H1 (cell line): ENCODE measurements around the gene SLC2A4RG. TPM values are rescaled to one million over a fixed set of nuclear protein-coding genes. Genes with fewer than 3 reads are reported as not detected.

ENCODE experiments used
- CTCF ChIA-PET: fragments of 300-600 bp; sonication (Branson Sonifier 250); formaldehyde crosslinking; loops from one replicate; lab custom pipeline; 2021; ENCODE audit not compliant: partially characterized antibody; lab: Charles Lee
- POLR2A ChIA-PET: fragments of 300-600 bp; sonication (Branson Sonifier 250); formaldehyde crosslinking; loops from one replicate; lab custom pipeline; 2021; ENCODE audit warnings: inconsistent platforms; ENCODE audit not compliant: partially characterized antibody; lab: Charles Lee
- DNase-seq, 2 experiments: peaks; one replicate each; pipeline versions ENCODE4 v3.0.0 to v3.0.0-alpha.2; 2010 to 2022; ENCODE audit warnings: low spot score in 2 of 2, low read depth in 1 of 2, mixed read lengths in 1 of 2
- FAIRE-seq: peaks from 2 replicates; lab custom pipeline; 2011; peaks lifted over from hg19 to GRCh38; lab: Jason Lieb, UNC
- H2AFZ ChIP-seq: 2 replicates; pipeline ENCODE4 v1.8.1; 2012; ENCODE audit warnings: low read length, inconsistent platforms
- H2AK5ac ChIP-seq: 2 replicates; pipeline ENCODE4 v1.6.1; 2013; ENCODE audit warnings: low read depth, low read length
- H2BK120ac ChIP-seq: replicated peaks from 2 replicates; pipeline ENCODE3; 2013; ENCODE audit warnings: low read depth, low read length, inconsistent platforms
- H2BK12ac ChIP-seq: 2 replicates; pipeline ENCODE4 v1.6.1; 2013; ENCODE audit warnings: low read depth, low read length
- H2BK15ac ChIP-seq: 2 replicates; pipeline ENCODE4 v1.6.1; 2013; ENCODE audit warnings: low read length
- H2BK20ac ChIP-seq: 2 replicates; pipeline ENCODE4 v1.6.1; 2013; ENCODE audit warnings: low read length
- H2BK5ac ChIP-seq: 2 replicates; pipeline ENCODE4 v1.6.1; 2013; ENCODE audit warnings: low read depth, low read length
- H3K14ac ChIP-seq: 2 replicates; pipeline ENCODE4 v1.6.1; 2013; ENCODE audit warnings: inconsistent platforms; ENCODE audit not compliant: insufficient read length
- H3K18ac ChIP-seq: 2 replicates; pipeline ENCODE4 v1.6.1; 2013; ENCODE audit warnings: low read length; ENCODE audit errors: extremely low read depth
- H3K23ac ChIP-seq: 2 replicates; pipeline ENCODE4 v1.6.1; 2013; ENCODE audit warnings: inconsistent platforms; ENCODE audit not compliant: insufficient read length
- H3K23me2 ChIP-seq: 2 replicates; pipeline ENCODE4 v1.6.1; 2013; ENCODE audit warnings: low read depth, low read length
- H3K27ac ChIP-seq: 2 replicates; pipeline ENCODE4 v1.6.1; 2011; ENCODE audit warnings: low read depth, low read length, inconsistent platforms
- H3K27me3 ChIP-seq, 4 experiments: replicated peaks in 1 of 4; 1 replicate in 1 of 4; 2 replicates in 3 of 4; pipeline versions ENCODE4 v1.6.1 to v1.8.1; 2011 to 2013; ENCODE audit warnings: low read length in 3 of 4, mild to moderate bottlenecking in 3 of 4, inconsistent platforms in 2 of 4, mixed read lengths in 2 of 4, moderate library complexity in 1 of 4; ENCODE audit not compliant: control insufficient read depth in 3 of 4, insufficient read depth in 3 of 4; ENCODE audit errors: extremely low read depth in 1 of 4
- H3K36me3 ChIP-seq, 4 experiments: 2 replicates each; pipeline versions ENCODE4 v1.6.1 to v1.8.1; 2011 to 2013; ENCODE audit warnings: mild to moderate bottlenecking in 4 of 4, low read length in 3 of 4, moderate library complexity in 2 of 4, control low read depth in 1 of 4, inconsistent platforms in 1 of 4; ENCODE audit not compliant: insufficient read depth in 4 of 4, control insufficient read depth in 2 of 4
- H3K4ac ChIP-seq: replicated peaks from 2 replicates; pipeline ENCODE3; 2013; ENCODE audit warnings: low read length, low read depth, mixed read lengths, inconsistent platforms; ENCODE audit not compliant: insufficient read length
- H3K4me1 ChIP-seq, 4 experiments: replicated peaks in 1 of 4; 1 replicate in 1 of 4; 2 replicates in 3 of 4; pipeline versions ENCODE4 v1.6.1 to v1.8.1; 2011 to 2013; ENCODE audit warnings: low read length in 3 of 4, inconsistent platforms in 2 of 4, mixed read lengths in 1 of 4; ENCODE audit not compliant: insufficient read depth in 4 of 4, control insufficient read depth in 3 of 4
- H3K4me2 ChIP-seq, 2 experiments: 2 replicates each; pipeline versions ENCODE4 v1.6.1 to v1.8.1; 2011 to 2013; ENCODE audit warnings: low read depth in 2 of 2, low read length in 2 of 2, control low read depth in 1 of 2, inconsistent platforms in 1 of 2, mild to moderate bottlenecking in 1 of 2; ENCODE audit not compliant: insufficient read depth in 1 of 2
- H3K4me3 ChIP-seq, 4 experiments: fragments of 200-600, 300-600 bp in 1 of 4; sonication (generic), shearing (Covaris generic), sonication (Bioruptor Twin) in 1 of 4; 2 replicates each; pipeline versions ENCODE4 v1.5.1 to v1.8.1; 2011 to 2016; ENCODE audit warnings: low read length in 4 of 4, low read depth in 3 of 4, control low read depth in 2 of 4, inconsistent platforms in 2 of 4, mild to moderate bottlenecking in 2 of 4, mixed read lengths in 1 of 4, moderate library complexity in 1 of 4; ENCODE audit not compliant: insufficient read depth in 2 of 4; ENCODE audit errors: extremely low read depth in 1 of 4
- H3K56ac ChIP-seq: replicated peaks from 2 replicates; pipeline ENCODE3; 2013; ENCODE audit warnings: low read depth, mild to moderate bottlenecking, mixed read lengths, low read length, inconsistent platforms; ENCODE audit not compliant: insufficient read length
- H3K79me1 ChIP-seq: 2 replicates; pipeline ENCODE4 v1.6.1; 2013; ENCODE audit warnings: low read depth, low read length, control low read depth
- H3K79me2 ChIP-seq, 2 experiments: 2 replicates each; pipeline versions ENCODE4 v1.6.1 to v1.8.1; 2012 to 2013; ENCODE audit warnings: low read length in 2 of 2, mild to moderate bottlenecking in 2 of 2, inconsistent platforms in 1 of 2; ENCODE audit not compliant: insufficient read depth in 2 of 2, control insufficient read depth in 1 of 2
- H3K9ac ChIP-seq, 4 experiments: replicated peaks in 1 of 4; 1 replicate in 1 of 4; 2 replicates in 3 of 4; pipeline versions ENCODE4 v1.6.1 to v1.8.1; 2011 to 2013; ENCODE audit warnings: low read depth in 3 of 4, low read length in 3 of 4, control low read depth in 2 of 4, mild to moderate bottlenecking in 2 of 4, moderate library complexity in 2 of 4, inconsistent platforms in 1 of 4; ENCODE audit errors: extremely low read depth in 1 of 4
- H3K9me3 ChIP-seq, 2 experiments: 2 replicates each; pipeline versions ENCODE4 v1.6.1 to v1.8.1; 2012 to 2013; ENCODE audit warnings: mild to moderate bottlenecking in 2 of 2, moderate library complexity in 2 of 2, control low read depth in 1 of 2, inconsistent platforms in 1 of 2, low read depth in 1 of 2, low read length in 1 of 2, mixed read lengths in 1 of 2; ENCODE audit not compliant: insufficient read depth in 2 of 2
- H4K20me1 ChIP-seq, 2 experiments: replicated peaks in 1 of 2; 2 replicates each; pipeline versions ENCODE3 to v1.8.1; 2011 to 2013; ENCODE audit warnings: inconsistent platforms in 2 of 2, low read length in 2 of 2, mild to moderate bottlenecking in 1 of 2; ENCODE audit not compliant: insufficient read depth in 2 of 2, control insufficient read depth in 1 of 2
- H4K5ac ChIP-seq: 2 replicates; pipeline ENCODE4 v1.6.1; 2013; ENCODE audit warnings: low read length, low read depth, mixed read lengths, inconsistent platforms; ENCODE audit not compliant: insufficient read length
- H4K8ac ChIP-seq: 2 replicates; pipeline ENCODE4 v1.8.0; 2013; ENCODE audit warnings: mild to moderate bottlenecking, moderate library complexity, low read length, inconsistent platforms; ENCODE audit not compliant: insufficient read depth; ENCODE audit errors: extremely low read depth
- H4K91ac ChIP-seq: replicated peaks from 2 replicates; pipeline ENCODE3; 2013; ENCODE audit warnings: low read length, mixed read lengths, inconsistent platforms; ENCODE audit not compliant: insufficient read length
- BACH1 ChIP-seq: IDR thresholded peaks from 2 replicates; pipeline ENCODE4 v1.6.1; 2012; ENCODE audit warnings: low read length, improper control_type of control experiment
- CHD1 ChIP-seq: IDR thresholded peaks from 2 replicates; pipeline ENCODE4 v1.6.1; 2012; ENCODE audit warnings: low read depth, low read length, improper control_type of control experiment
- GTF2F1 ChIP-seq: IDR thresholded peaks from 2 replicates; pipeline ENCODE4 v1.6.1; 2012; ENCODE audit warnings: low read depth, low read length, improper control_type of control experiment, borderline replicate concordance
- JUND ChIP-seq: IDR thresholded peaks from 2 replicates; pipeline ENCODE4 v1.6.1; 2011; ENCODE audit warnings: mild to moderate bottlenecking, improper control_type of control experiment, low read length
- KDM5A ChIP-seq: fragments of 200-600 bp; IDR thresholded peaks from 2 replicates; pipeline ENCODE4 v1.7.1; 2012; ENCODE audit warnings: mild to moderate bottlenecking, low read length, inconsistent platforms, mixed read lengths
- RXRA ChIP-seq: IDR thresholded peaks from 2 replicates; pipeline ENCODE4 v1.6.1; 2011; ENCODE audit warnings: low read depth, mild to moderate bottlenecking, low read length, moderate library complexity; ENCODE audit not compliant: insufficient read depth
- WGBS, 2 experiments: shearing (Covaris generic) in 1 of 2; methylation state at CpG; one replicate each; pipeline versions ENCODE4 v1.1.6 to v1.1.7; 2013 to 2015; ENCODE audit warnings: low lambda C conversion rate in 2 of 2, mixed read lengths in 2 of 2, inconsistent platforms in 1 of 2, low coverage in 1 of 2, missing lambda C conversion rate in 1 of 2; ENCODE audit not compliant: insufficient replicate concordance in 2 of 2, insufficient coverage in 1 of 2, insufficient read length in 1 of 2; ENCODE audit errors: extremely low coverage in 1 of 2, missing lambda C conversion rate in 1 of 2; 5-methylcytosine and 5-hydroxymethylcytosine counted together
- polyA plus RNA-seq, 7 experiments: library from polyadenylated mRNA; depleted of rRNA in 3 of 7; stranded (reverse) in 5 of 7; unstranded in 2 of 7; fragments of >200 nt in 5 of 7; fragments of 200-250 nt in 2 of 7; gene quantifications; 1 replicate in 5 of 7; 2 replicates in 1 of 7; 4 replicates in 1 of 7; pipeline versions ENCODE4 v1.2.1 to v1.2.3, GENCODE V29; 2011 to 2013; ENCODE audit warnings: missing spikeins in 2 of 7, mixed read lengths in 2 of 7
- total RNA-seq: library from RNA; stranded (reverse); fragmentation: NEBNext Ultra II Directional; extraction: Animal tissue kit (Norgen Biotek cat#: 25700); gene quantifications from 2 replicates; pipeline ENCODE4 v1.2.1, GENCODE V29; 2021
- TF ChIP-seq, protein P1 (sequence below): IDR thresholded peaks from 2 replicates; pipeline ENCODE4 v1.6.1; 2012; ENCODE audit warnings: inconsistent platforms

Gene SLC2A4RG
- total and polyA plus RNA-seq, 2 of the 8 experiments (the other 6 are each of a cell fraction or from before 2014, with no cell fraction given) = 15.9 to 29.1 TPM

DNA sequence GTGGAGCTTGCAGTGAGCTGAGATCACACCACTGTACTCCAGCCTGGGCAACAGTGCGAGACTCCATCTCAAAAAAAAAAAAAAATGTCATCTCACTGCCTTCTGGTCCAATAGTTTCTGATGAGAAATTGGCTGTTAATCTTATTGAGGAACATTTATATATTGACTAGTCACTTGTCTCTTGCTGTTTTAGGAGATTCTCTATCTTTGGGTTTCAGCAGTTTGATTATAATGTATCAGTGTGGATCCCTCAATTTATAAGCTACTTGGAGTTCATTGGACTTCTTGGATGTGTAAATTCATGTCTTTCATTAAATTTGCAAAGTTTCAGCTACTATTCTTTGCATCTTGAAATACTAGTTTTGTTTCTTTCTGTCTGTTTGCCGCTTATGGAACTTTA lies 20.6 kb upstream of the SLC2A4RG start:
- Histone ChIP-seq H2BK15ac (no peak overlapping the region), H3K9ac (no peak overlapping the region), H3K36me3 (peaks cover 0 to 9% (median 2%) of the 10 kb centered on the region in 4 experiments; a peak in 4 of 8 replicates), H3K27me3 (no peaks in the 10 kb centered on the region), H3K4me3 (no peak overlapping the region), H4K20me1 (peaks cover 0 to 3% of the 10 kb centered on the region in 2 experiments), H3K9me3 (no peaks in the 10 kb centered on the region), H4K91ac (no peak overlapping the region), H2AK5ac (no peak overlapping the region), H2BK5ac (no peak overlapping the region), H2AFZ (no peak overlapping the region), H3K79me1 (peaks cover 3% of the 10 kb centered on the region; the same call in 1 of the 2 replicates), H2BK120ac (no peak overlapping the region), H4K5ac (no peak overlapping the region), H3K56ac (no peak overlapping the region), H4K8ac (no peak overlapping the region), H2BK20ac (no peak overlapping the region), H3K79me2 (peaks cover 0 to 43% of the 10 kb centered on the region in 2 experiments; a peak in 2 of 4 replicates), H3K23ac (no peak overlapping the region), H3K4me2 (no peak overlapping the region), H3K18ac (no peak overlapping the region), H3K14ac (no peak overlapping the region), H3K23me2 (no peaks in the 10 kb centered on the region), H2BK12ac (no peak overlapping the region), H3K4me1 (no peaks in the 10 kb centered on the region), H3K4ac (no peak overlapping the region), H3K27ac (no peak overlapping the region)
- FAIRE-seq (no peak), DNase-seq (no peak)
- TF ChIP-seq, protein P1, sequence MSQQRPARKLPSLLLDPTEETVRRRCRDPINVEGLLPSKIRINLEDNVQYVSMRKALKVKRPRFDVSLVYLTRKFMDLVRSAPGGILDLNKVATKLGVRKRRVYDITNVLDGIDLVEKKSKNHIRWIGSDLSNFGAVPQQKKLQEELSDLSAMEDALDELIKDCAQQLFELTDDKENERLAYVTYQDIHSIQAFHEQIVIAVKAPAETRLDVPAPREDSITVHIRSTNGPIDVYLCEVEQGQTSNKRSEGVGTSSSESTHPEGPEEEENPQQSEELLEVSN = no peak
- TF ChIP-seq CHD1 (no peak), RXRA (no peak), JUND (no peak), GTF2F1 (no peak), KDM5A (no peak), BACH1 (no peak)
- WGBS, 2 experiments = 83% methylated on average over 1 of the region's 2 CpGs; no CpG with 5 or more reads in 1 of the 2 experiments
- ChIA-PET CTCF (interaction anchor here (0.7 to 1.4 kb wide), 3 partner anchors 21 to 1458 kb away, joined by 3 read pairs; no protein-coding TSS in a partner anchor), POLR2A (interaction anchor here (0.6 to 2.2 kb wide), 5 partner anchors 11 to 173 kb away, joined by 3 to 5 read pairs (median 4); partner anchors contain the start of genes ARFRP1, LIME1, SLC2A4RG and ZGPAT)
